Measurements from ENCODE around the gene BMPR1A.
A peak's percentile ranks its signal among the peaks of the same experiment; 100 is the strongest.

Gene BMPR1A

DNA sequence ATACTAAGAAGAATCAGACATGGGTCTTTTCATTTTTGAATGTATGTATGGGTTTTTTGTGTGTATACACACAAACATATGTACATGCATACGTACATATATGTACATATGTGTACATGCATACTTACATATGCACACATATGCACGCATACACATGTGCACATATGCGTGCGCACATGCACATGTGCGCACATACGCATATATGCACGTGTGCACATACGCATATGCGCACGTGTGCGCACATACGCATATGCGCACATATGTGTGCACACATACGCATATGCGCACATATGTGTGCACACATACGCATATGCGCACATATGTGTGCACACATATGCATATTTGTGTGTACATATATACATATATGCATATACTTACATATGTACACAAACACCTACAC is 4.9 kb upstream of the BMPR1A start:
- TF ChIP-seq HDGF (IDR thresholded peaks at IDR 0.05; ENCODE audit: borderline replicate concordance) (no peak), ELF4 (IDR thresholded peaks at IDR 0.05) (no peak), SP1 (IDR thresholded peaks at IDR 0.05) (no peak), ZNF384 (IDR thresholded peaks at IDR 0.05) (no peak), FOXM1 (IDR thresholded peaks at IDR 0.05; ENCODE audit: borderline replicate concordance) (no peak), ARNT (IDR thresholded peaks at IDR 0.05) (no peak), LEF1 (IDR thresholded peaks at IDR 0.05; ENCODE audit: borderline replicate concordance) (no peak), L3MBTL2 (conservative IDR thresholded peaks at IDR 0.05) (no peak), FOXK2 (IDR thresholded peaks at IDR 0.05) (no peak), CTBP1 (IDR thresholded peaks at IDR 0.05; ENCODE audit: borderline replicate concordance) (no peak), TARDBP (IDR thresholded peaks at IDR 0.05) (no peak), SUZ12 (IDR thresholded peaks at IDR 0.05) (no peak), FOXA1 (IDR thresholded peaks at IDR 0.05) (no peak), NFRKB (IDR thresholded peaks at IDR 0.05) (no peak), BHLHE40 (IDR thresholded peaks at IDR 0.05; ENCODE audit: borderline replicate concordance) (no peak)
- TF ChIP-seq, protein P1, sequence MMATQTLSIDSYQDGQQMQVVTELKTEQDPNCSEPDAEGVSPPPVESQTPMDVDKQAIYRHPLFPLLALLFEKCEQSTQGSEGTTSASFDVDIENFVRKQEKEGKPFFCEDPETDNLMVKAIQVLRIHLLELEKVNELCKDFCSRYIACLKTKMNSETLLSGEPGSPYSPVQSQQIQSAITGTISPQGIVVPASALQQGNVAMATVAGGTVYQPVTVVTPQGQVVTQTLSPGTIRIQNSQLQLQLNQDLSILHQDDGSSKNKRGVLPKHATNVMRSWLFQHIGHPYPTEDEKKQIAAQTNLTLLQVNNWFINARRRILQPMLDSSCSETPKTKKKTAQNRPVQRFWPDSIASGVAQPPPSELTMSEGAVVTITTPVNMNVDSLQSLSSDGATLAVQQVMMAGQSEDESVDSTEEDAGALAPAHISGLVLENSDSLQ (IDR thresholded peaks at IDR 0.05): no peak
- ChIA-PET POLR2A (no interaction called here), CTCF (no interaction called here)
- DNase-seq (ENCODE audit: extremely low spot score): no peak

DNA sequence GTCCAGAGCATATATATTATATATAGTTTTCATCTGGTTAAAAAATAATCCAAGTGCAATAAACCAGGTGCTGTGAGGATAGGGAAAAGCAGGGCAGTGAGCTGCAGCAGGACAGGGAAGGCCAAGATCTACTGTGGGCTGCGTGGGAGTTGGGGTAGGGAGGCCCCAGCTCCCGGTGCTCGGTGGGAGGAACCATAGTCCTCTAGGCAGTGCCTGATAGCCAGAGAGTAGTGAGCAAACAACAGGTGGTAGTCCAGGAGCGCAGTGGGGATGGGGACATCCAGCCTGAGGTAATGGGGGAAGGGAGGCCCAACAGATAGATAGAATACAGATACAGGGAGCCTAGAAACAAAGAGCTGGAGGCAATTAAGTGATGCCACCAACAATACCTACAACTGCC is 4.1 kb upstream of the BMPR1A start:
- CTCF ChIA-PET: interaction anchor here (0.5 kb wide), 1 partner anchor 141 kb away, joined by 3 read pairs; no protein-coding TSS in a partner anchor
- DNase-seq (ENCODE audit: extremely low spot score): no peak

DNA sequence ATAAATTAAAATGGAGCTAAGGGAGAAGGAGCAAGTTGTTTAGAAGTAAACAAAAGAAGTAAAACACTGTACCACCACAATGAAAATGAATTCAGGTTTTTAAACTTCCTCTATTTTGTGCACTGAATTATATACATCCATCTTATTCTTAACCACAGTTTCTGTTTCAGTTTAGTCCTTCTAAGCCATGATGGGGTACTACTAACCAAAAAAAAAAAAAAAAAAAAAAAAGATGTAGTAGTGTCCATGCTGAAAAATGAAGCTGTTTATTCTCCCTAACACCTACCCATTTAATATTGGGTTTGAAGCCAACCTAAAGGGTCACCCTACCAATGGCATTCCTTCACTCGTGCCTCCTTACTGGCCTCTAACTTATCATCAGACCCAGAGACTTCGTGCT is 3.4 kb upstream of the BMPR1A start:
- no peak for DNase-seq (ENCODE audit: extremely low spot score)
- TF ChIP-seq ARNT (IDR thresholded peaks at IDR 0.05) (no peak), TARDBP (IDR thresholded peaks at IDR 0.05) (no peak), FOXA1 (IDR thresholded peaks at IDR 0.05) (no peak), L3MBTL2 (conservative IDR thresholded peaks at IDR 0.05) (no peak), HDGF (IDR thresholded peaks at IDR 0.05; ENCODE audit: borderline replicate concordance) (no peak), ELF4 (IDR thresholded peaks at IDR 0.05) (no peak), SUZ12 (IDR thresholded peaks at IDR 0.05) (no peak), BHLHE40 (IDR thresholded peaks at IDR 0.05; ENCODE audit: borderline replicate concordance) (no peak), NFRKB (IDR thresholded peaks at IDR 0.05) (no peak), CTBP1 (IDR thresholded peaks at IDR 0.05; ENCODE audit: borderline replicate concordance) (no peak)
- TF ChIP-seq, protein P1 (IDR thresholded peaks at IDR 0.05): no peak
- ChIA-PET POLR2A (interaction anchor here (0.7 to 1.9 kb wide), 2 partner anchors 11 to 41 kb away, joined by 3 to 5 read pairs; no protein-coding TSS in a partner anchor), CTCF (interaction anchor here (0.6 to 1.2 kb wide), 2 partner anchors 59 to 186 kb away, joined by 3 to 4 read pairs; no protein-coding TSS in a partner anchor)

More for the DNA sequence above, 4.1 kb upstream of the BMPR1A start:
- TF ChIP-seq FOXK2 (IDR thresholded peaks at IDR 0.05) (no peak), SP1 (IDR thresholded peaks at IDR 0.05) (no peak), CTBP1 (IDR thresholded peaks at IDR 0.05; ENCODE audit: borderline replicate concordance) (no peak), HDGF (IDR thresholded peaks at IDR 0.05; ENCODE audit: borderline replicate concordance) (no peak), FOXA1 (IDR thresholded peaks at IDR 0.05) (no peak), L3MBTL2 (conservative IDR thresholded peaks at IDR 0.05) (no peak), BHLHE40 (IDR thresholded peaks at IDR 0.05; ENCODE audit: borderline replicate concordance) (no peak)
- TF ChIP-seq, protein P1 (IDR thresholded peaks at IDR 0.05): no peak
- POLR2A ChIA-PET: interaction anchor here (0.7 to 1.9 kb wide), 2 partner anchors 10 to 40 kb away, joined by 3 to 5 read pairs; no protein-coding TSS in a partner anchor

GRCh38 chr10:86753638-86754434 is 2.6 kb upstream of the BMPR1A start:
- no peak for TF ChIP-seq TARDBP (IDR thresholded peaks at IDR 0.05)
- ChIA-PET POLR2A (interaction anchor here (1.1 to 1.9 kb wide), 3 partner anchors 11 to 21 kb away, joined by 3 to 5 read pairs (median 4); no protein-coding TSS in a partner anchor), CTCF (interaction anchor here (0.6 to 1.2 kb wide), 2 partner anchors 60 to 185 kb away, joined by 3 to 4 read pairs; no protein-coding TSS in a partner anchor)
- DNase-seq (ENCODE audit: extremely low spot score): no peak

DNA sequence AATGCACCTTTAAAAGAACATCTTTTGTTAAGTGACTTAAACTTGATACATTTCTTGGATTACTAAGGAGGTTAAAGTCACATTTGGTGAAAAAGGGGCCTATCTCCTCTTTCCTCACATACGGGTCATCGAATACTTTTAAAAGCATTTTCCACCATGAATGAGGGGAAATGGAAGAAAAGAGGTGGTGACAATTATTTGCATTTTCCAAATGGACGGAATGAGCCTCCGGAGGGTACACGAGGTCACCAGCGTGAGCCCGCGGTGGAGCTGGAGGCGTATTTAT is 1.0 kb upstream of the BMPR1A start:
- ChIA-PET POLR2A (interaction anchor here (0.6 to 3.7 kb wide), 19 partner anchors 8 to 152 kb away, joined by 3 to 62 read pairs (median 4); no protein-coding TSS in a partner anchor), CTCF (no interaction called here)
- TF ChIP-seq FOXK2 (IDR thresholded peaks at IDR 0.05): no peak
- peak; percentile 65; the same call in 1 of the 2 replicates for TF ChIP-seq L3MBTL2 (conservative IDR thresholded peaks at IDR 0.05)
- no peak for TF ChIP-seq ARNT (IDR thresholded peaks at IDR 0.05)
- no peak for DNase-seq (ENCODE audit: extremely low spot score)

DNA sequence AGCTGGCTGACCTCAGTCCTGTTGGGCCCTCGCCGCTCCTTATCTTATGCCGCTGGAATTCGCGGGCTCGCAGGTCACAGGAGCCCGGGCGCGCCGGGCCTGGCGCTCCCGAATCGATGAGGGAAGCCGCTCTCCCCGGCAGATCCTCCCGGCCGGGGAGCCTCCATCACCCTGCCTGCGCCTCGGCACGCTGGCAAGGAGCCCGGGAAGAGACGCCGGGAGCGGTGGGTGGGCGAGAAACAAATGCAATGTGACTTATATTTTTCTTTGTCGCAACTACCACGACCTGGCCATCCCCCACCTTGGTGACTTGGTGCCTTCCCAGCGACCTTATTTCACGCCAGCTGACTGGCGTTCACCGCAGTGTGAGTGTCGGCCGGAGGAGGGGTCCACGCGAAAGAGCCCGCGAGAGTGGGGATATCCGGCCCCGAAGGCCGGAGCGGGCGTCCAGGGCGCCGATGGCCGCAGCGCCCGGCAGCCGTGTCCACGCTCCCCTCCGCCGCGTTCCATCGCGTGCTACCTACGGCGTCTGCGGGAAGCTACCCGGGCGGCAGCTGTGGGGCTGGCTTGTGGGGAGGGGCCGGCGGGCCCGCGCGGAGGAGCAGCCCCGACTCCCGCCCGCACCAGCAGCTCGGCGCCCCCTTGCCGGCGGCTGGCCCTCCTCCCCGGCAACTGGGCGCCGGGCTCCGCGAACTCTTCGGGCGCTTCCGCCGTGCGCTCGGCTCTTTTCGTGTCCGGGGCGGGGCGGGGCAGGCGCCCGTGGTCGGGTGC is 494 bp upstream of the BMPR1A start:
- POLR2A ChIA-PET: interaction anchor here (0.5 to 3.7 kb wide), 33 partner anchors 8 to 151 kb away, joined by 3 to 62 read pairs (median 4); no protein-coding TSS in a partner anchor
- TF ChIP-seq ARNT (IDR thresholded peaks at IDR 0.05): peak; percentile 78
- no peak for TF ChIP-seq SP1 (IDR thresholded peaks at IDR 0.05)
- no peak for TF ChIP-seq HDGF (IDR thresholded peaks at IDR 0.05; ENCODE audit: borderline replicate concordance)
- 0 out of 2 replicates have a peak, but pooled peaks have one; percentile 59 for TF ChIP-seq LEF1 (IDR thresholded peaks at IDR 0.05; ENCODE audit: borderline replicate concordance)
- peak; percentile 60; the same call in 1 of the 2 replicates for TF ChIP-seq L3MBTL2 (conservative IDR thresholded peaks at IDR 0.05)
- TF ChIP-seq BHLHE40 (IDR thresholded peaks at IDR 0.05; ENCODE audit: borderline replicate concordance): no peak
- 0 out of 2 replicates have a peak, but pooled peaks have one; percentile 20 for TF ChIP-seq CTBP1 (IDR thresholded peaks at IDR 0.05; ENCODE audit: borderline replicate concordance)
- CTCF ChIA-PET: no interaction called here
- DNase-seq (ENCODE audit: extremely low spot score): peak; percentile 93
